Endodermal cell (in vitro differentiated cells): ENCODE results near the gene OR52E4. TPM values are rescaled to one million over a fixed set of nuclear protein-coding genes. Genes with fewer than 3 reads are reported as not detected.

Experiments used
- DNase-seq: peaks from one replicate; pipeline ENCODE4 v3.0.0-alpha.2; 2017
- H3K27ac ChIP-seq: 2 replicates; pipeline ENCODE4 v1.5.1; 2013; ENCODE audit warnings: mild to moderate bottlenecking, low read depth, low read length, moderate library complexity
- H3K27me3 ChIP-seq: 2 replicates; pipeline ENCODE4 v1.6.1; 2013; ENCODE audit warnings: mild to moderate bottlenecking, low read length, moderate library complexity; ENCODE audit not compliant: insufficient read depth, control insufficient read depth, poor library complexity, severe bottlenecking
- H3K36me3 ChIP-seq: 2 replicates; pipeline ENCODE4 v1.7.0; 2013; ENCODE audit warnings: mild to moderate bottlenecking, low read length, moderate library complexity; ENCODE audit not compliant: control insufficient read depth, insufficient read depth
- H3K4me1 ChIP-seq: one replicate; pipeline ENCODE4 v1.7.0; 2013; ENCODE audit warnings: low read length; ENCODE audit not compliant: control insufficient read depth, insufficient read depth
- H3K4me3 ChIP-seq: 2 replicates; pipeline ENCODE4 v1.5.1; 2013; ENCODE audit warnings: mild to moderate bottlenecking, low read length, moderate library complexity
- H3K9ac ChIP-seq: 2 replicates; pipeline ENCODE4 v1.6.1; 2013; ENCODE audit warnings: mild to moderate bottlenecking, low read length, moderate library complexity; ENCODE audit not compliant: poor library complexity, severe bottlenecking; ENCODE audit errors: extremely low read depth
- H3K9me3 ChIP-seq: 2 replicates; pipeline ENCODE4 v1.6.1; 2013; ENCODE audit warnings: mild to moderate bottlenecking, low read length, moderate library complexity; ENCODE audit not compliant: control insufficient read depth
- H3K27ac Mint-ChIP-seq: 2 replicates; pipeline ENCODE4 v1.8.0; 2020; ENCODE audit warnings: mixed read lengths
- H3K27me3 Mint-ChIP-seq: 2 replicates; pipeline ENCODE4 v1.8.0; 2021; ENCODE audit warnings: mild to moderate bottlenecking, mixed read lengths; ENCODE audit not compliant: insufficient read depth
- H3K36me3 Mint-ChIP-seq: 2 replicates; pipeline ENCODE4 v1.8.0; 2020; ENCODE audit warnings: low read depth, mixed read lengths
- H3K4me1 Mint-ChIP-seq: 2 replicates; pipeline ENCODE4 v1.8.0; 2020; ENCODE audit warnings: mixed read lengths
- H3K4me3 Mint-ChIP-seq: 2 replicates; pipeline ENCODE4 v1.8.0; 2020; ENCODE audit warnings: mild to moderate bottlenecking, moderate library complexity, mixed read lengths
- H3K9me3 Mint-ChIP-seq: 2 replicates; pipeline ENCODE4 v1.8.0; 2020; ENCODE audit warnings: mild to moderate bottlenecking, mixed read lengths
- WGBS, 2 experiments: methylation state at CpG; one replicate each; pipeline versions ENCODE4 v1.1.5 to v1.1.7; 2013; ENCODE audit warnings: missing lambda C conversion rate in 2 of 2, mixed read lengths in 1 of 2; ENCODE audit not compliant: insufficient coverage in 1 of 2, insufficient read length in 1 of 2; 5-methylcytosine and 5-hydroxymethylcytosine counted together
- total RNA-seq, 2 donors: library from RNA; stranded (reverse); fragmentation: NEBNext Ultra II Directional in 1 of 2; extraction: Animal tissue kit (Norgen Biotek cat#: 25700) in 1 of 2; gene quantifications; 2 replicates in 1 of 2; 3 replicates in 1 of 2; pipeline ENCODE4 v1.2.1, GENCODE V29; 2021
- TF ChIP-seq, protein P1 (sequence below): fragments of 200-600 bp; sonication (generic); conservative IDR thresholded peaks from 2 replicates; pipeline ENCODE4 v1.5.0; 2021; ENCODE audit warnings: antibody characterized with exemption, mild to moderate bottlenecking

Gene OR52E4
- total RNA-seq, 2 donors from 2014 or later: not detected

DNA sequence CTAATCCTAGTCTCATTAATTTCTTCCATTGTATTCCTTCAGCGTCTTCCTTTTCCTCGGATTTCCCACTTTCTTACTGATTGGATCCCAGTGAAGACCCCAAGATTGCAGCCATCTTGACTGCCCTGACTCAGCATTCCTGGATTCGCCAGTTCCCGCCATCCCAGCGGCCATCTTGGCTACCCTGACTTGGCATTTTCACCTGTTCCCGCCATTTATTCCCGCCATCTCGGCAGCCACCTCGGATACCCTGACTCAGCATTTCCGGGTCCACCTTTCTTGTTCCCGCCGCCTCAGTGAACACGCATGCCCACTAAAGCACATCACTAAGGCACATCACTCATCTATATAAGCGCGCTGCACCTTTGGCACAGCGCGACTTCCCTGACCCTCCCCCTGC lies 47.8 kb downstream of the OR52E4 start:
- no peak overlapping the region for H3K4me3 ChIP-seq
- TF ChIP-seq, protein P1, sequence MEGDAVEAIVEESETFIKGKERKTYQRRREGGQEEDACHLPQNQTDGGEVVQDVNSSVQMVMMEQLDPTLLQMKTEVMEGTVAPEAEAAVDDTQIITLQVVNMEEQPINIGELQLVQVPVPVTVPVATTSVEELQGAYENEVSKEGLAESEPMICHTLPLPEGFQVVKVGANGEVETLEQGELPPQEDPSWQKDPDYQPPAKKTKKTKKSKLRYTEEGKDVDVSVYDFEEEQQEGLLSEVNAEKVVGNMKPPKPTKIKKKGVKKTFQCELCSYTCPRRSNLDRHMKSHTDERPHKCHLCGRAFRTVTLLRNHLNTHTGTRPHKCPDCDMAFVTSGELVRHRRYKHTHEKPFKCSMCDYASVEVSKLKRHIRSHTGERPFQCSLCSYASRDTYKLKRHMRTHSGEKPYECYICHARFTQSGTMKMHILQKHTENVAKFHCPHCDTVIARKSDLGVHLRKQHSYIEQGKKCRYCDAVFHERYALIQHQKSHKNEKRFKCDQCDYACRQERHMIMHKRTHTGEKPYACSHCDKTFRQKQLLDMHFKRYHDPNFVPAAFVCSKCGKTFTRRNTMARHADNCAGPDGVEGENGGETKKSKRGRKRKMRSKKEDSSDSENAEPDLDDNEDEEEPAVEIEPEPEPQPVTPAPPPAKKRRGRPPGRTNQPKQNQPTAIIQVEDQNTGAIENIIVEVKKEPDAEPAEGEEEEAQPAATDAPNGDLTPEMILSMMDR: no peak
- H3K4me1 Mint-ChIP-seq: no peaks in the 10 kb centered on the region
- no peak overlapping the region for H3K27ac ChIP-seq
- H3K9me3 ChIP-seq: no peaks in the 10 kb centered on the region
- no peaks in the 10 kb centered on the region for H3K27me3 ChIP-seq
- H3K9me3 Mint-ChIP-seq: peaks cover 40% of the 10 kb centered on the region
- no peak overlapping the region for H3K4me3 Mint-ChIP-seq
- DNase-seq: no peak
- no peaks in the 10 kb centered on the region for H3K36me3 Mint-ChIP-seq
- no peak overlapping the region for H3K27ac Mint-ChIP-seq
- H3K4me1 ChIP-seq: no peaks in the 10 kb centered on the region
- WGBS, 2 experiments: 96 to 99% methylated on average over 11 to 17 of the region's 17 CpGs
- H3K27me3 Mint-ChIP-seq: no peaks in the 10 kb centered on the region
- no peaks in the 10 kb centered on the region for H3K36me3 ChIP-seq
- no peak overlapping the region for H3K9ac ChIP-seq

DNA sequence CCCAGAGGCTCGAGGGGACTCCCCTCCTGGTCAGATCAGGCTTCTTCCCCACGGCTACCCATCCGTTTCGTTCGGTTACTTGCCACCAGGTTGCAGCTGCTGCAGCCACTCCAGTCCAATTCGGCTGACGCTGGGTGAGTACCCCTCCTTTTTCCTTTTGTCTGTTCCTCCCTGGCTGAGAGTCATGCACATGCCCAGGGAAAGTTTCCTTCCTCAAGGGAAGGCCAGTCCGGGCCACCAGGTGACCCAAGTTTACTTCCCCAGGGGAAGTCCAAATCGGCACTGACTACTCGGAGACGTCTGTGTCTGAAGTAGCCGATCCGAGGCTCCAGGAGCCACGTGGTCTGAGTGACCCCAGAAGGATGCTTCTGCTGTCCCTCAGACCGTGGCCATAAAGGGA lies 48.4 kb downstream of the OR52E4 start:
- H3K36me3 Mint-ChIP-seq: no peaks in the 10 kb centered on the region
- no peak for DNase-seq
- no peaks in the 10 kb centered on the region for H3K27me3 Mint-ChIP-seq
- Histone ChIP-seq H3K27me3 (no peaks in the 10 kb centered on the region), H3K9ac (no peak overlapping the region), H3K27ac (no peak overlapping the region), H3K4me3 (no peak overlapping the region), H3K36me3 (no peaks in the 10 kb centered on the region), H3K9me3 (no peaks in the 10 kb centered on the region), H3K4me1 (no peaks in the 10 kb centered on the region)
- TF ChIP-seq, protein P1: no peak
- H3K9me3 Mint-ChIP-seq: peaks cover 41% of the 10 kb centered on the region
- no peak overlapping the region for H3K27ac Mint-ChIP-seq
- no peaks in the 10 kb centered on the region for H3K4me1 Mint-ChIP-seq
- WGBS, 2 experiments: 80 to 86% methylated on average over 9 to 15 of the region's 15 CpGs
- no peak overlapping the region for H3K4me3 Mint-ChIP-seq

DNA sequence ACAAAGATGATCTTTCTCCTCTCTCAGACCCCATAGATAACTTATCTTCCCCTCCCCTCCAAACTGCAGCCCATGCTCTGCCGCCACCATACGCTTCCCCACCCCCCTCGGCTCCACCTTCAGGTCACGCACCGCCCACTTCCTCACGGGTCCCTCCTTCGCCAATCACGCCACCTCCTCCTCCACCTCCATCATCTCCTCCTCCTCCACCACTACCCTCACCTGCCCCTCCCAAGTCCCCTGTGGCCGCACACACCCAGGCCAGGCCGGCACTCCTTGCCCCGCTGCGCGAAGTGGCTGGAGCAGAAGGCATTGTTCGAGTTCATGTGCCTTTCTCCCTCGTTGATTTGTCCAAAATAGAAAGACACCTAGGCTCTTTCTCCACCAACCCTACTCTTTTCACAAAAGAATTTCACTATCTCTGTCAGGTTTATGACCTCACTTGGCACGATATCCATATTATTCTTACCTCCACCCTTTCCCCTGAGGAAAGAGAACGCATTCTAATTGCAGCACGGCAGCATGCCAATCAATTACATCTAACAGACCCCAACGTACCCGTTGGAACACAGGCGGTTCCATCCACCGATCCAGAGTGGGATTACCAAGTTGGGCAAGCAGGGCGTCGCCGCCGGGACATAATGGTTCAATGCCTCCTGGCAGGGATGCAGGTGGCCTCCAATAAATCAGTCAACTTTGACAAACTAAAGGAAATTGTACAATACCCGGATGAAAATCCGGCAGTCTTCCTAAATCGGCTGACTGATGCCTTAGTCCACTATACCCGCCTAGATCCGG lies 49.3 kb downstream of the OR52E4 start:
- no peaks in the 10 kb centered on the region for H3K36me3 Mint-ChIP-seq
- 89 to 90% methylated on average over 28 to 31 of the region's 31 CpGs for WGBS, 2 experiments
- H3K27ac Mint-ChIP-seq: no peak overlapping the region
- no peak overlapping the region for H3K4me3 ChIP-seq
- no peaks in the 10 kb centered on the region for H3K36me3 ChIP-seq
- H3K27ac ChIP-seq: no peak overlapping the region
- H3K4me1 Mint-ChIP-seq: no peaks in the 10 kb centered on the region
- H3K4me3 Mint-ChIP-seq: no peak overlapping the region
- no peaks in the 10 kb centered on the region for H3K9me3 ChIP-seq
- H3K9ac ChIP-seq: no peak overlapping the region
- H3K9me3 Mint-ChIP-seq: peaks cover 40% of the 10 kb centered on the region
- H3K4me1 ChIP-seq: no peaks in the 10 kb centered on the region
- TF ChIP-seq, protein P1: no peak
- H3K27me3 ChIP-seq: no peaks in the 10 kb centered on the region
- DNase-seq: no peak
- H3K27me3 Mint-ChIP-seq: no peaks in the 10 kb centered on the region
